Smooth muscle cell (in vitro differentiated cells): ENCODE data around the gene ST6GAL1. TPM values are rescaled to one million over a fixed set of nuclear protein-coding genes. Genes with fewer than 3 reads are reported as not detected.

Experiments
- DNase-seq: peaks from one replicate; lab custom pipeline; 2025; ENCODE audit not compliant: unreplicated experiment; lab: John Stamatoyannopoulos, UW
- H2AFZ ChIP-seq: fragments of 200-600 bp; sonication (generic); 2 replicates; pipeline ENCODE4 v1.6.0; 2016; ENCODE audit warnings: antibody characterized with exemption, low read depth, mild to moderate bottlenecking
- H3F3A ChIP-seq: fragments of 200-600 bp; sonication (generic); 2 replicates; pipeline ENCODE4 v1.6.0; 2017; ENCODE audit warnings: antibody characterized with exemption, low read depth
- H3K27ac ChIP-seq: fragments of 200-600 bp; sonication (generic); 2 replicates; pipeline ENCODE4 v1.5.1; 2016; ENCODE audit warnings: low read depth, mild to moderate bottlenecking
- H3K27me3 ChIP-seq: fragments of 200-600 bp; sonication (generic); 2 replicates; pipeline ENCODE4 v1.6.1; 2016; ENCODE audit warnings: low read depth, mild to moderate bottlenecking
- H3K36me3 ChIP-seq: fragments of 200-600 bp; sonication (generic); 2 replicates; pipeline ENCODE4 v1.5.1; 2016; ENCODE audit warnings: low read depth
- H3K4me1 ChIP-seq: fragments of 200-600 bp; sonication (generic); 2 replicates; pipeline ENCODE4 v1.5.1; 2016; ENCODE audit warnings: low read depth
- H3K4me2 ChIP-seq: fragments of 200-600 bp; sonication (generic); 2 replicates; pipeline ENCODE4 v1.6.0; 2016; ENCODE audit warnings: mild to moderate bottlenecking
- H3K4me3 ChIP-seq: fragments of 200-600 bp; sonication (generic); 2 replicates; pipeline ENCODE4 v1.5.1; 2016; ENCODE audit warnings: mild to moderate bottlenecking
- H3K79me2 ChIP-seq: fragments of 200-600 bp; sonication (generic); 2 replicates; pipeline ENCODE4 v1.6.0; 2016; ENCODE audit warnings: low read depth, mild to moderate bottlenecking
- H3K9ac ChIP-seq: fragments of 200-600 bp; sonication (generic); 2 replicates; pipeline ENCODE4 v1.6.0; 2016; ENCODE audit warnings: low read depth
- H3K9me3 ChIP-seq: fragments of 200-600 bp; sonication (generic); replicated peaks from 2 replicates; pipeline ENCODE4 v1.5.1; 2016; ENCODE audit warnings: low read depth
- H4K20me1 ChIP-seq: fragments of 200-600 bp; sonication (generic); 2 replicates; pipeline ENCODE4 v1.6.0; 2016; ENCODE audit warnings: low read depth
- CTCF ChIP-seq: fragments of 200-600 bp; sonication (generic); IDR thresholded peaks from 2 replicates; pipeline ENCODE4 v1.5.1; 2017; ENCODE audit warnings: borderline replicate concordance, mild to moderate bottlenecking, antibody characterized with exemption; ENCODE audit not compliant: insufficient read depth, poor library complexity, severe bottlenecking
- WGBS: methylation state at CpG from one replicate; pipeline ENCODE4 v1.1.7; 2016; ENCODE audit warnings: low lambda C conversion rate; 5-methylcytosine and 5-hydroxymethylcytosine counted together
- polyA plus RNA-seq: library from polyadenylated mRNA; unstranded; fragments of >200 nt; fragmentation: Nextera tagmentation; extraction: Ambion mirVana; gene quantifications from 2 replicates; pipeline ENCODE4 v1.2.1, GENCODE V29; 2016
- total RNA-seq: library from RNA; depleted of rRNA; stranded (reverse); fragments of >200 nt; gene quantifications from 2 replicates; pipeline ENCODE4 v1.2.3, GENCODE V29; 2014

Gene ST6GAL1
- total and polyA plus RNA-seq, 2 experiments from 2014 or later, result 3.5 to 8.9 TPM

- no peak for DNase-seq
Measured at GRCh38 chr3:186994000-186994955, 64.0 kb downstream of the ST6GAL1 start.

GRCh38 chr3:186996356-186996755 is 66.0 kb downstream of the ST6GAL1 start:
- Histone ChIP-seq H3K9me3 (no peaks in the 10 kb centered on the region), H3K27ac (no peak overlapping the region), H2AFZ (no peak overlapping the region), H4K20me1 (no peaks in the 10 kb centered on the region), H3K27me3 (no peaks in the 10 kb centered on the region), H3K79me2 (no peaks in the 10 kb centered on the region), H3K36me3 (no peaks in the 10 kb centered on the region), H3K4me2 (no peak overlapping the region), H3K4me1 (peaks cover 11% of the 10 kb centered on the region), H3K4me3 (no peak overlapping the region), H3F3A (no peaks in the 10 kb centered on the region), H3K9ac (no peak overlapping the region)
- 100% methylated on average over 6 of the region's 6 CpGs for WGBS
- TF ChIP-seq CTCF, result no peak
- DNase-seq, result no peak

More at GRCh38 chr3:186994000-186994955, 64.0 kb downstream of the ST6GAL1 start:
- Histone ChIP-seq H3K9me3 (no peaks in the 10 kb centered on the region), H3K79me2 (no peaks in the 10 kb centered on the region), H2AFZ (no peak overlapping the region), H3K36me3 (no peaks in the 10 kb centered on the region), H3K27me3 (no peaks in the 10 kb centered on the region), H3K9ac (no peak overlapping the region), H3K4me1 (peaks cover 11% of the 10 kb centered on the region), H3F3A (no peaks in the 10 kb centered on the region), H3K4me3 (no peak overlapping the region), H3K4me2 (no peak overlapping the region), H4K20me1 (no peaks in the 10 kb centered on the region), H3K27ac (no peak overlapping the region)
- WGBS, result 86% methylated on average over 11 of the region's 11 CpGs
- no peak for TF ChIP-seq CTCF

- Histone ChIP-seq H3K4me1 (peaks cover 11% of the 10 kb centered on the region), H3K4me2 (no peak overlapping the region), H3K9me3 (no peaks in the 10 kb centered on the region), H3K79me2 (no peaks in the 10 kb centered on the region), H3K27ac (no peak overlapping the region), H3F3A (no peaks in the 10 kb centered on the region), H3K36me3 (no peaks in the 10 kb centered on the region), H3K4me3 (no peak overlapping the region), H3K9ac (no peak overlapping the region), H4K20me1 (no peaks in the 10 kb centered on the region), H2AFZ (no peak overlapping the region), H3K27me3 (no peaks in the 10 kb centered on the region)
- WGBS, result 100% methylated on average over 3 of the region's 3 CpGs
- TF ChIP-seq CTCF, result no peak
- DNase-seq, result no peak
Measured at GRCh38 chr3:186997061-186997460, 66.7 kb downstream of the ST6GAL1 start.

GRCh38 chr3:186997473-186997939 is 67.2 kb downstream of the ST6GAL1 start:
- WGBS, result 83% methylated on average over 10 of the region's 10 CpGs
- H3K27me3 ChIP-seq, result no peaks in the 10 kb centered on the region
- no peaks in the 10 kb centered on the region for H3K79me2 ChIP-seq
- H3K36me3 ChIP-seq, result no peaks in the 10 kb centered on the region
- no peak overlapping the region for H3K27ac ChIP-seq
- TF ChIP-seq CTCF, result no peak
- H3K4me3 ChIP-seq, result no peak overlapping the region
- H2AFZ ChIP-seq, result no peak overlapping the region
- no peaks in the 10 kb centered on the region for H3F3A ChIP-seq
- H3K9me3 ChIP-seq, result no peaks in the 10 kb centered on the region
- peaks cover 11% of the 10 kb centered on the region for H3K4me1 ChIP-seq
- H3K9ac ChIP-seq, result no peak overlapping the region
- no peaks in the 10 kb centered on the region for H4K20me1 ChIP-seq
- H3K4me2 ChIP-seq, result no peak overlapping the region
- no peak for DNase-seq
